HEK293 (cell line): Measurements from ENCODE around the gene KCNK3.
A peak's percentile ranks its signal among the peaks of the same experiment; 100 is the strongest.

ENCODE experiments used
- KLF17 ChIP-seq: fragments of 450-650 bp; formaldehyde crosslinking; IDR thresholded peaks from 2 replicates; pipeline ENCODE4 v1.5.1; 2016; ENCODE audit warnings: missing biosample characterization, missing genetic modification characterization
- KLF8 ChIP-seq: fragments of 450-650 bp; formaldehyde crosslinking; IDR thresholded peaks from 2 replicates; pipeline ENCODE4 v1.5.1; 2016; ENCODE audit warnings: missing biosample characterization, missing genetic modification characterization
- PRDM4 ChIP-seq: fragments of 450-650 bp; formaldehyde crosslinking; IDR thresholded peaks from 2 replicates; pipeline ENCODE4 v1.5.1; 2017; ENCODE audit warnings: missing biosample characterization, missing genetic modification characterization
- SP2 ChIP-seq: fragments of 450-650 bp; formaldehyde crosslinking; IDR thresholded peaks from 2 replicates; pipeline ENCODE4 v1.5.1; 2016; ENCODE audit warnings: missing biosample characterization, missing genetic modification characterization
- SP3 ChIP-seq: fragments of 450-650 bp; formaldehyde crosslinking; IDR thresholded peaks from 2 replicates; pipeline ENCODE4 v1.5.1; 2016; ENCODE audit warnings: missing biosample characterization, missing genetic modification characterization
- ZBTB11 ChIP-seq: fragments of 450-650 bp; formaldehyde crosslinking; conservative IDR thresholded peaks from 2 replicates; pipeline ENCODE4 v1.5.1; 2016; ENCODE audit warnings: low read depth, missing biosample characterization, missing genetic modification characterization
- ZBTB20 ChIP-seq: fragments of 450-650 bp; formaldehyde crosslinking; IDR thresholded peaks from 2 replicates; pipeline ENCODE4 v1.5.1; 2016; ENCODE audit warnings: missing biosample characterization, missing genetic modification characterization
- ZBTB44 ChIP-seq: fragments of 450-650 bp; IDR thresholded peaks from 2 replicates; pipeline ENCODE4 v1.5.1; 2018; ENCODE audit warnings: missing biosample characterization, mild to moderate bottlenecking, missing genetic modification characterization
- ZBTB8A ChIP-seq: fragments of 450-650 bp; formaldehyde crosslinking; IDR thresholded peaks from 2 replicates; pipeline ENCODE4 v1.5.1; 2016; ENCODE audit warnings: missing biosample characterization, missing genetic modification characterization
- ZEB2 ChIP-seq: fragments of 450-650 bp; formaldehyde crosslinking; IDR thresholded peaks from 2 replicates; pipeline ENCODE4 v1.5.1; 2016; ENCODE audit warnings: missing biosample characterization, missing genetic modification characterization
- ZFP69B ChIP-seq: fragments of 450-650 bp; formaldehyde crosslinking; IDR thresholded peaks from 2 replicates; pipeline ENCODE4 v1.5.1; 2016; ENCODE audit warnings: missing biosample characterization, missing genetic modification characterization
- ZNF2 ChIP-seq: fragments of 450-650 bp; formaldehyde crosslinking; IDR thresholded peaks from 2 replicates; pipeline ENCODE4 v1.5.1; 2016; ENCODE audit warnings: missing biosample characterization, missing genetic modification characterization
- ZNF211 ChIP-seq: fragments of 450-650 bp; formaldehyde crosslinking; IDR thresholded peaks from 2 replicates; pipeline ENCODE4 v1.5.1; 2016; ENCODE audit warnings: low read depth, missing biosample characterization, missing genetic modification characterization
- ZNF274 ChIP-seq, 2 experiments: fragments of 200-500 bp in 1 of 2; fragments of 450-650 bp in 1 of 2; sonication (Bioruptor generic) in 1 of 2; formaldehyde crosslinking in 1 of 2; IDR thresholded peaks; 2 replicates each; pipeline versions ENCODE4 v1.5.1 to v1.6.1; 2014 to 2016; ENCODE audit warnings: borderline replicate concordance in 1 of 2, inconsistent platforms in 1 of 2, low read length in 1 of 2, missing biosample characterization in 1 of 2, missing genetic modification characterization in 1 of 2
- ZNF645 ChIP-seq: fragments of 450-650 bp; formaldehyde crosslinking; IDR thresholded peaks from 2 replicates; pipeline ENCODE4; 2016; ENCODE audit warnings: missing biosample characterization, missing genetic modification characterization
- ZNF830 ChIP-seq: fragments of 450-650 bp; IDR thresholded peaks from 2 replicates; pipeline ENCODE4 v1.5.0; 2018; ENCODE audit warnings: missing biosample characterization, missing genetic modification characterization, low read depth, mild to moderate bottlenecking, moderate library complexity
- ZXDB ChIP-seq: fragments of 450-650 bp; formaldehyde crosslinking; IDR thresholded peaks from 2 replicates; pipeline ENCODE4 v1.5.1; 2016; ENCODE audit warnings: missing biosample characterization, missing genetic modification characterization
- TF ChIP-seq, protein P1 (sequence below): fragments of 450-650 bp; formaldehyde crosslinking; conservative IDR thresholded peaks from 2 replicates; pipeline ENCODE4 v1.5.1; 2016; ENCODE audit warnings: low read depth, missing biosample characterization, missing genetic modification characterization
- TF ChIP-seq, protein P2 (sequence below): fragments of 450-650 bp; formaldehyde crosslinking; IDR thresholded peaks from 2 replicates; pipeline ENCODE4 v1.5.1; 2016; ENCODE audit warnings: missing biosample characterization, missing genetic modification characterization

KCNK3 gene

DNA sequence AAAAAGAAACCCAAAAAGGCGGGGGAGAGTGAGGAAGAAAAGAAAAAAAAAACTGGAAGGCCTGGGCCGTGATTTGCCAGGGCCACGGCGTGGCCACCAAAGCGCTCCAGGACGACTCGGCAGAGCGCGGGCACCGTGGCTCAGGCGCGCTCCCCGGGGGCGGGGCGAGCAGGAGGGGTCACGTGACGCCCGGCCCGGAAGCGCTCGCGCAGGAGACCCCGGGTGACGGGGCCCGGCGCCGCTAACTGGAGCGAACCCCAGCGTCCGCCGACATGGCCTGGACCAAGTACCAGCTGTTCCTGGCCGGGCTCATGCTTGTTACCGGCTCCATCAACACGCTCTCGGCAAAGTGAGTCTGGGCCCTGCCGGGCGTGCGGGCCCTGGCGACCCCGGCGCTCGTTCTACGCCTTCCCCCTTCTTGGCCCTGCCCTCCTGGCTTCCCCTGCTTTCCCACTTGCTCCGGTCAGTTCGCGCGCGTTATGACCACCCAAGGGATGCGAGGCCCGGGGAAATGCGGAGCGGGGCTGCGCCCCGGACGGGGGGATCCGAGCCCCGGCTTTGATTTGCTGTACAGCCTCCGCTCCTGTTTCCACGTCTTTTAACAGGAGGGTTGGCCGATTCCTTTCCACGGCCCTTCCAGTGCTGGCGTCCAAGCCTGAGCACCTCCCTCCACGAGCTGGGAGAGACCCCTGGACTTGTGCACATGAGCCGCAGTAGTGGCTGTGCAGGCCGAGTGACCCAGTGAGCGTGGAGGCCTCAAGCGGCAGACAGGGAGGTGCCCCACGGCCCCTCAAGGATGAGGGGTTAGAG lies 71.8 kb downstream of the KCNK3 start, which contains the start of gene SLC35F6 (continued):
- peak; percentile 43; the same call in 1 of the 2 replicates for TF ChIP-seq ZBTB8A
- TF ChIP-seq ZNF2 (tag by site-specific recombination) = no peak
- peak; percentile 21; the same call in 1 of the 2 replicates for TF ChIP-seq ZEB2 (tag by site-specific recombination)
- peak; percentile 79 for TF ChIP-seq ZBTB11 (tag by site-specific recombination)
- peak; percentile 98 for TF ChIP-seq ZXDB (tag by site-specific recombination)
- no peak for TF ChIP-seq ZNF830
- no peak for TF ChIP-seq ZNF211 (tag by site-specific recombination)
- no peak for TF ChIP-seq ZNF274 (IDR thresholded peaks at IDR 0.05; ENCODE audit: low read length)
- no peak for TF ChIP-seq ZNF274 (tag by site-specific recombination; IDR thresholded peaks at IDR 0.05; ENCODE audit: borderline replicate concordance)
- TF ChIP-seq ZBTB44 = no peak
- peak; percentile 77 for TF ChIP-seq SP3 (tag by site-specific recombination)
- peak; percentile 95 for TF ChIP-seq ZBTB20 (tag by site-specific recombination)
- TF ChIP-seq KLF8 (tag by site-specific recombination) = 0 out of 2 replicates have a peak, but pooled peaks have one; percentile 10
- TF ChIP-seq ZFP69B (tag by site-specific recombination) = 0 out of 2 replicates have a peak, but pooled peaks have one; percentile 36
- TF ChIP-seq, protein P1, sequence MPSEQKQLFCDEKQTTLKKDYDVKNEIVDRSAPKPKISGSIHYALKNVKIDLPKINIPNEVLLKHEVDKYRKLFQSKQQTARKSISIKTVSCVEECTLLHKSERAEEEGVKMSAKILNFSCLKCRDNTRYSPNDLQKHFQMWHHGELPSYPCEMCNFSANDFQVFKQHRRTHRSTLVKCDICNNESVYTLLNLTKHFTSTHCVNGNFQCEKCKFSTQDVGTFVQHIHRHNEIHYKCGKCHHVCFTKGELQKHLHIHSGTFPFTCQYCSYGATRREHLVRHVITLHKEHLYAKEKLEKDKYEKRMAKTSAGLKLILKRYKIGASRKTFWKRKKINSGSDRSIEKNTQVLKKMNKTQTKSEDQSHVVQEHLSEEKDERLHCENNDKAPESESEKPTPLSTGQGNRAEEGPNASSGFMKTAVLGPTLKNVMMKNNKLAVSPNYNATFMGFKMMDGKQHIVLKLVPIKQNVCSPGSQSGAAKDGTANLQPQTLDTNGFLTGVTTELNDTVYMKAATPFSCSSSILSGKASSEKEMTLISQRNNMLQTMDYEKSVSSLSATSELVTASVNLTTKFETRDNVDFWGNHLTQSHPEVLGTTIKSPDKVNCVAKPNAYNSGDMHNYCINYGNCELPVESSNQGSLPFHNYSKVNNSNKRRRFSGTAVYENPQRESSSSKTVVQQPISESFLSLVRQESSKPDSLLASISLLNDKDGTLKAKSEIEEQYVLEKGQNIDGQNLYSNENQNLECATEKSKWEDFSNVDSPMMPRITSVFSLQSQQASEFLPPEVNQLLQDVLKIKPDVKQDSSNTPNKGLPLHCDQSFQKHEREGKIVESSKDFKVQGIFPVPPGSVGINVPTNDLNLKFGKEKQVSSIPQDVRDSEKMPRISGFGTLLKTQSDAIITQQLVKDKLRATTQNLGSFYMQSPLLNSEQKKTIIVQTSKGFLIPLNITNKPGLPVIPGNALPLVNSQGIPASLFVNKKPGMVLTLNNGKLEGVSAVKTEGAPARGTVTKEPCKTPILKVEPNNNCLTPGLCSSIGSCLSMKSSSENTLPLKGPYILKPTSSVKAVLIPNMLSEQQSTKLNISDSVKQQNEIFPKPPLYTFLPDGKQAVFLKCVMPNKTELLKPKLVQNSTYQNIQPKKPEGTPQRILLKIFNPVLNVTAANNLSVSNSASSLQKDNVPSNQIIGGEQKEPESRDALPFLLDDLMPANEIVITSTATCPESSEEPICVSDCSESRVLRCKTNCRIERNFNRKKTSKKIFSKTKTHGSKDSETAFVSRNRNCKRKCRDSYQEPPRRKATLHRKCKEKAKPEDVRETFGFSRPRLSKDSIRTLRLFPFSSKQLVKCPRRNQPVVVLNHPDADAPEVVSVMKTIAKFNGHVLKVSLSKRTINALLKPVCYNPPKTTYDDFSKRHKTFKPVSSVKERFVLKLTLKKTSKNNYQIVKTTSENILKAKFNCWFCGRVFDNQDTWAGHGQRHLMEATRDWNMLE = 0 out of 2 replicates have a peak, but pooled peaks have one; percentile 32
- TF ChIP-seq ZNF645 (tag by site-specific recombination) = no peak
- TF ChIP-seq PRDM4 (tag by site-specific recombination) = no peak
- TF ChIP-seq SP2 (tag by site-specific recombination) = peak; percentile 29; the same call in 1 of the 2 replicates
- TF ChIP-seq, protein P2, sequence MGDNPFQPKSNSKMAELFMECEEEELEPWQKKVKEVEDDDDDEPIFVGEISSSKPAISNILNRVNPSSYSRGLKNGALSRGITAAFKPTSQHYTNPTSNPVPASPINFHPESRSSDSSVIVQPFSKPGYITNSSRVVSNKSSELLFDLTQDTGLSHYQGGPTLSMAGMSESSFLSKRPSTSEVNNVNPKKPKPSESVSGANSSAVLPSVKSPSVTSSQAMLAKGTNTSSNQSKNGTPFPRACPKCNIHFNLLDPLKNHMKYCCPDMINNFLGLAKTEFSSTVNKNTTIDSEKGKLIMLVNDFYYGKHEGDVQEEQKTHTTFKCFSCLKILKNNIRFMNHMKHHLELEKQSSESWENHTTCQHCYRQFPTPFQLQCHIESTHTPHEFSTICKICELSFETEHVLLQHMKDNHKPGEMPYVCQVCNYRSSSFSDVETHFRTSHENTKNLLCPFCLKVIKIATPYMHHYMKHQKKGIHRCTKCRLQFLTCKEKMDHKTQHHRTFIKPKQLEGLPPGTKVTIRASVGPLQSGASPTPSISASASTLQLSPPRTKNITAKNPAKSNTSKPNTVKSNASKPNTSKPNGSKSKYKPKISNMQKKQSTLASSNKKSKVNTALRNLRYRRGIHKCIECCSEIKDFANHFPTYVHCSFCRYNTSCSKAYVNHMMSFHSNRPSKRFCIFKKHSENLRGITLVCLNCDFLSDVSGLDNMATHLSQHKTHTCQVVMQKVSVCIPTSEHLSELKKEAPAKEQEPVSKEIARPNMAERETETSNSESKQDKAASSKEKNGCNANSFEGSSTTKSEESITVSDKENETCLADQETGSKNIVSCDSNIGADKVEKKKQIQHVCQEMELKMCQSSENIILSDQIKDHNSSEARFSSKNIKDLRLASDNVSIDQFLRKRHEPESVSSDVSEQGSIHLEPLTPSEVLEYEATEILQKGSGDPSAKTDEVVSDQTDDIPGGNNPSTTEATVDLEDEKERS (tag by site-specific recombination) = no peak
- 0 out of 2 replicates have a peak, but pooled peaks have one; percentile 27 for TF ChIP-seq KLF17 (tag by site-specific recombination)
